Measurements from ENCODE around the gene SDK1.
"Not testable (repeated sequence)": the region's sequence is repeated elsewhere in the genome, so short reads cannot be mapped to it uniquely, and the experiment has no call there.

The SDK1 gene

DNA sequence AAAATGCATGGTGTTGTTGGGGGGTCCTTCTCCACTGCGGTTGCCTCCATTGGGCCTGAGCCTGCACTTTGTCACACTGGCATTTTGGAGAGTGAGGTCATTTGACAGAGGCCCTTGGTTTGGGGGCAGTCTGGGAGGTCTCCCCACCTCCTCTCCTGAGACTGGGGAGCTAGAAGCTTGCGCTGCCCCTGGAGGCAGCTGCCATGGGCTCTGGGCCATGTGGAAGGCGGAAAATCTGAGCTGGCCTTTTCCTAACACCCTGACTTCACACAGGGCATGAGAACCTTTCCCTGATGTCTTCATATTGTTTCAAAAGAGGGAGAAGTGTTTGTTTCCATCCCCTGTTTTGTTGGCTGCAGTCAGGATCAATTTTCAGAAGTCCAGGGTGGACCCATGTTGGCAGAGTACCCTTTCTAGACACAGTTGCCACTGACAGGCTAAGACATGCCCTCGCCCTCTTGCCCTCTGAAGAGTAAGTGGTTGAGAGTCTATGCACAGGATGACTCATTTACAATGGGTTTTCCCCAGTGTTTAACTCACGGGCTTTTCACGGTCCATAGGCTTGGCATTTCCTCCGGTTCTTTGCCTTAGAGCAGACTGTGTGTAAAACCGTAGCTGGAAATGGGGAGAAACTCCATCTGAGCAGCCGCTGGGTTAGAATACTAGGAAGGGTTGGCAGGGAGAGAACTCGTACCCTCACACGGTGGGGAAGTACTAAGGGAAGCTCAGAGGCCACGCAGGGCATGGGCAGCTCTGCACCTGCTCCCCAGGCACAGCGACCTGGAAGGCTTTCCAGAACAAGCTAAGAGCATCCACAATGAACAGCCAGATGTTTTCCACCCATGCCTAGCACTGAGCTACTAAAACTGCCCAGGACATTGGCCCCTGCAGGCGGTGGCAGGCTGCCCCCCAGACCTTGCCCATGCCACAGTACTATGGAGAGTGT, 655.0 kb downstream of the SDK1 start:
- DNase-seq (ENCODE audit: low read depth): peak; percentile 38

DNA sequence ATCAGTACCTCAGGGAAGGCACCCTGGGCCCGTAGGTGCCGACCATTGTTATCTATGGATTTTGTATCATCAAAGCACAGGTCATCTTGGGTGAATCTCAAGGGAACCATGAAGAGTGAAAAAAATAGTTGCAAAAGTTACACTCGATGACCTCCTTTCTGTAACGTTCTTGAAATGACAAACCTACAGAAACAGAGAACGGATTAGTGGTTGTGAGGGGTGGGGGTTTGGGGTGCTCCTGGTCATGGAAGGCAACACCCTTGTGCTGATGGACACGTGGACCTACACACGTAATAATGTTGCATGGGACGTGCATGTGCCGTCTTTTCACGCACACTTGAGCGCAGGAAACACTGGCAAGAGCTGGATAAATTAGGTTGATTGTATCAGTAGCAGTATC, 655.9 kb downstream of the SDK1 start:
- DNase-seq (ENCODE audit: low read depth): no peak

DNA sequence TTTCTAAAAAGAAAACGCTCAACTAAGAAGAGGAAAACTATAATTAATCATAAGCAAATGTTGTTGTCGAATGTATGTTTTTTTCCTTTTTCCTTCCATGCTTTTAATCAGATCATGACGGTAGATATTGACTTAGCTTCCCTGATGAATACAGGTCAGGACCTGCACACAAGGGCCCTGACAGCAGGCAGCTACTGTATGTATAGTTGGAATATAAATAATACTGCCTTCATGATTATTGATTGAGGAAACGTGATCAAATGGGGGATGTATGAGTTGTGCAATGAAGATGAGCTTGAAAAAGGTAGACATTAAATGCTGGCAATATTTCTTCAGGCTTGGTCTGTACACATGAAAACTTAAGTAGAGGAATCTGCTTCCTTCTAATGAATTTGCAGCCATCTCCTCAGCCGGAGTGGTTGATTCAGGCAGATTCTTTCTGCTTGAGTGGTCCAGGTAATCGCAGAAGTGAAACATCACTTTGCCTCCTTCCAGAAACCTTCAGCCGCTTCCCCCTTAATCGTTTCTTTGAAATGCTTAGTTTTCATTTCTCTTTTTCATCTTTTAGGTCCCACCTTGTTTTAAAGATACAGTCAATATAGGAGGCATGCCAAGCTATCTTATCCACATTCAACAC, 656.5 kb downstream of the SDK1 start:
- no peak for DNase-seq (ENCODE audit: low read depth)

DNA sequence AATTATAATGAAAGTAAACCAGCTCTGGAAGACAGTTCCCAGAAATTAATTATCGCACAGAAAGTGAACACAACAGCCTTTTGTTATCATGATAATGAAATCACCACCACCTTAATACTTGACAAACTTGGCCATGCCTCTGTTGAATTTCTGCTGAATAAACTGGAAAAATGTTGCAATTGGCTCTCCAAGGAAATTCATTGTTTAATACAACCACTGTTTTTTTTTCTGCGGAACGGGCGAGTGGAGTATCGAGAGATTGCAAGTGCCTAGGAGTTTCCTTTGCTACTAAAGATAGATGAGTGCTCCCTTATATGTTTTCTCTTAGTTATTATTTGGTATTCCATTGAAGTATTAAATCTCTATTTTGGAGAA, 657.0 kb downstream of the SDK1 start:
- DNase-seq (ENCODE audit: low read depth): no peak

DNA sequence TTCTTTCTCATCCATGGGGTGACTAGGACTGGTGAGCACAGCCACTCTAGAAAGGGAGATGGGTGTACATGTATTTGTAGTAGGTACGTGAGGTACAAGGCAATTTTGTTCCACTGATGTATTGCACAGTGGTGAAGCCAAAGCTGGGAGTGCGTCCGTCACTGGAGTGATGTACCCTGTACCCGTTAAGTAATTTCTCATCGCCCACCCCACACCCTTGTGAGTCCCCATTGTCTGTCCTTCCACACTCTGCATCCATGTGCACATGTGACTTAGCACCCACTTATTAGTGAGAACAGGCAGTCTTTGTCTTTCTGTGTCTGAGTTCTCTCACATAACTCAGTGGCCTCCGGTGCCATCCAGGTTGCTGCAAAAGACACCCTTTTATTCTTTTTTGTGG, 658.3 kb downstream of the SDK1 start:
- DNase-seq (ENCODE audit: low read depth): no peak

DNA sequence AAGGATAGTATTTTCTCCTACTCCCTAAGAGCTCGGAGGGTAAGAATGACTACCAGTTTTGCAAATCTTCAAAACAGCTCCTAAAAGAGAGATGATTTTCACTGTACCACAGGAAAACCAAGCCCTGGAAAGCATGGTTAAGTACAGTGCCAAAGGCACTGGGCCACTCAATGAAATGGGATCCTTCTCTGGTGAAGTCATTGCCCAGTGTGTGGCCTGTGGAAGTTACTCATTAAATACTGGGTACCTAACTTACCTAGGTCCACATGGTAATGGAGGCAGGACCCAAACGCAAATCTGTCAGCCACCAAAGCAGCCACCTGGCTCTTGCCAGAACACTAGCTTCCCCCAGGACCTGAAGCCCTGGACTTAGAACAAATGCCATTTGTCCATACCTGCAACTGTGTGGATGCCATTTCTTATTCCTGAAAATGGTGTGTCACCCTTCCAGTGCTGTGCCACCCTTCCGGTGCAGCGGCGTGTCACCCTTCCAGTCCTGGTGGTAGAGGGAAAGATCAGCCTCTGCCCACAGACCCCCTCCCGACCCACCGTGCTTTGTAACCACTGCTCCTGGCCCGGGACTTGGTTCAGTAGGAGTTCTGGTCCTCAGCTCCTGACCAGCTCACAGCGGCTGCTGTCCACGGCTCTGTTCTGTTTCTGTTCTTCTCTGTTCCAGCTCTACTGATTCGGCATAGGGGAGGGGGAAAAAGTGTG, 659.2 kb downstream of the SDK1 start:
- DNase-seq (ENCODE audit: low read depth): no peak

DNA sequence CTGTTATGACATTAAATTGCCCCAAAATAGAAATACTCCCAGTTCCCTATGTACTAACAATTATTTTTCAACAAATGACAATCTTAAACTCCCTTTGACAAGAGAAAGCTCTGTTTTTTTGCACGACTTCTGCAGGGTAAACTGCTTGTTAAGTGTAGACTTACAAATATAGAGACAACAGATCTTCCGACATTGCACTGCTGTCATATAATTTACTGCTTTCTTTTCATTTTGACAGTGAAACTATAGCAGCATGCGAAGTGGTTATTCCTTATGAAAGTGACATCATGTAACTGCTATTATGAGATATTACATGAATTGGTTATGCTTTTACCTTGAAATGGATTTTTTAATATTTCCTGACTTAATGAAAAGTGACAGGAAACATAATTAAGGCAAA, 659.9 kb downstream of the SDK1 start:
- no peak for DNase-seq (ENCODE audit: low read depth)

DNA sequence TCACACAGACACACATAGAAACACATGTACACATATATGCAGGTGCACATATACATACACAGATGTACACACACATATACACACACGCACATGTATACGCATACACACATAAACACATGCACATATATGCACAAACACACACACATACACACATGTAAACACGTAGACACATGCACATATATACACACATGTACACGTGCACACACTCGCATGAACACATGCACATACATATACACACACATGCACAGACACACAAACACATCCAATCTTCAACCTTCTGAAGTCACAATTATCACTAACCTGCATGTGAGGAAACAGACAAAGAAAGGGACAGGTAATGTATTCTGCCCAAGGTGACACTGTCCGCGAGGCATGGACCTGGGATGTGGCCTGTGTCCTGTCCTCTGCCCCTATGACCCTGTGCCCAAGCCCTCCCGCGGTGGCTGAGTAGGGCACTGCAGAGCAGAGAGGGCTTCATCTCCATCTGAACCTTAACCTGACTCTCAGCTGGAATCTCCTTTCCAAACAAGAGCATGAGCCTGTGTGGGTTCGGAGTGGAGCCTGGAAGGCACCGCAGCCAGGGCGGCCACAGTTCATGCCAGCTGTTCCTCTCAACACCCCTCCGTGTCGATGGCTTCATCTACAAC, 660.9 kb downstream of the SDK1 start:
- DNase-seq (ENCODE audit: low read depth): no peak

DNA sequence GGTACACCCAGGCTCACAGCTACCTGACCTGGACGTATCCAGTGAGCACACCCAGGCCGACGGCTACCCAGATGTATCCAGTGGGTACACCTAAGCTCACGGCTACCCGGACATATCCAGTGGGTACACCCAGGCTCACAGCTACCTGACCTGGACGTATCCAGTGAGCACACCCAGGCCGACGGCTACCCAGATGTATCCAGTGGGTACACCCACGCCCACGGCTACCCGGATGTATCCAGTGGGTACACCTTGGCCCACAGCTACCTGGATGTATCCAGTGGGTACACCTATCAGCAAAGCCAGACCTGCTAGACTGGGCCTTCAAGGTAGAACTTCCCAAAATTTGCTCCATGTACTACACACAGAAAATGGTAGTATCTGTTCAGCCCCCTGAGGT, 662.7 kb downstream of the SDK1 start:
- DNase-seq (ENCODE audit: low read depth): not testable (repeated sequence)

DNA sequence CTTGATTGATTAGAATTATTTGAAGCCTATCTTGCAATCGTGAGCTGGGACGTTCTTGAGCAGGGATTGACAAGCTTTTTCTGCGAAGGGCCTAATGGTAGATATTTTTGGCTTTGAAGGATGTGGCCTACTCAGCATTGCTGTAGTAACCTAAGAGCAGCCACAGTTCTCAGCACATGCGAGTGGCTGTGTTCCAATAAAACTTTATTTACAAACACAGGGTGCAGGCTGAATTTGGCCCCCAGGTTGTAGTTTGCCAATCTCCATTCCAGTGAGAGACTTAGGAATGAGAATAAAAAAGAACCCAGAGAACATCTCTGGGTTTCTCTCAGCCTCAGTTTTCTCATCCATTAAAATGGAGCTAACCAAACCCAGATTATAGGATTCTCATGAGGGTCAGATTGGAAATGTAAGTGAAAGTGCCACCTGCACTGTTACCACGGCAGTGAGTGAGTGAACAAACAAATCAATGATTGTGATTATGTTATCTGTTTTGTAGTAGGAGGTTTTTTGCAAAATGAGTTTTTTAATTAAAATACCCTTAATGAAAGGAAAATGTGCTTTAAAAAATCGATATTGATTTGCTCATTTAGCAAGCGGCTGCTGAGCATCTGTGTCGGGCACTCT, 664.0 kb downstream of the SDK1 start:
- DNase-seq (ENCODE audit: low read depth): no peak

DNA sequence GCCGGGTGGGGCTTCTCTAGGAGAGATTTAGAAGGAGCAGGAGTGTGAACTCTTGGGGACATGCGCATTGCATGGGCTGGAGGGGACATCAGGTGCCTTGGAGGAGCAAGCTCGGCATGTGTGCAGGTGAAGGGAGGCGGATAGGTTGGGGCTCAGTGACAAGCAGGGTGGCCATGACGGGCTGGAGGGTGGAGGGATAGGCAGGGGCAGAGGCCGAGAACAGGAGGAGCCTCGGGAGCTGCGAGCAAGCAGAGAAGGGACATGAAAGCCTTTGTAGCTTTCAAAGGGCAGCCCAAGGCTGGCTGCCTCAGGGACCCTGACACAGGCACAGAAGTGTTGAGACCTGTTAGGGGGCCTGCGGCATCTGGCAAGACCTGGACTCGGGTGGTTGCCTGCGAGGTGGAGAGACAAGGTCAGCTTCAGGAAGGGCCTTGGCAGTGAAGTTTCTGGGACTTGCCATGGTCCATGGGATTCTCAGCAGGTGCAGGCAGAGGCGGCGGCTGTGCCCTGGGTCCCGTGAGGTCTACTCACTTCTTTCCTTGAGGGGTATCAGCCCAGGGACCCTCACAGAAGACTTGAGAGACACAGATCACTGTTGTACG, 664.8 kb downstream of the SDK1 start:
- no peak for DNase-seq (ENCODE audit: low read depth)

DNA sequence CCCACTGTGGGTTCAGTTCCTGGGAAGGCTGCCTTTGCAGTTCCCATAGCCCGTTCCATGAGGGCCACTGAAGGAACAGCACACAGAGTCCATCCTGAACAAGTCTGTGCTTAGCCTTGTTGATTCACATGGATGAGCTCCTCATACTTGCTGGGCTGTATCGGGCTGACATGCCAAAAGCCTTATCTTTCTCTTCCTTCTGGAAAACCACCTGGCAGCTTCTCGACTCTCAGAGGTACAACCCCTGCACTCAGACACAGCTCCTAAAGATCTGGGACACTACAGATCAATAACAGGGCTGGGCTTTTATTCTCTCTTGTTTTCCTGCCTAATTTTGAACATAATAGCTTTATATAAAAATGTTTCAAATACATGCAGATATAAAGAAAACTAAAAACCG, 667.2 kb downstream of the SDK1 start:
- DNase-seq (ENCODE audit: low read depth): no peak

DNA sequence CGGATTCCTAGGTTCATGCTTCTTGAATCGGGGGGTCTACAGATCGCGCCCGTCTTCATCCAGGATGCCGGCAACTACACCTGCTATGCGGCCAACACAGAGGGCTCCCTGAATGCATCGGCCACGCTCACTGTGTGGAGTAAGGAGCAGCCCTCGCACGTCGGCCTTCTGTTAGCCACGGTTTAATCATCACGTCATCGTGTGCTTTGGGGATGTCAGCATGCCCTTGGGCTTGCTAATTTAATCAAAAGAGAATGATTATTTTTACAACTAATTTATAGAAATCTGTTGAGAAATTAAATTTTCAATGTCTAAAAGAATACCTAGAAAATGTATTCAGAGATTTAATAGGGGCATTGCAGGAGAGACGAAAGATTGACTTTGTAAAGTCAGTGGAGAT, 668.2 kb downstream of the SDK1 start:
- no peak for DNase-seq (ENCODE audit: low read depth)

DNA sequence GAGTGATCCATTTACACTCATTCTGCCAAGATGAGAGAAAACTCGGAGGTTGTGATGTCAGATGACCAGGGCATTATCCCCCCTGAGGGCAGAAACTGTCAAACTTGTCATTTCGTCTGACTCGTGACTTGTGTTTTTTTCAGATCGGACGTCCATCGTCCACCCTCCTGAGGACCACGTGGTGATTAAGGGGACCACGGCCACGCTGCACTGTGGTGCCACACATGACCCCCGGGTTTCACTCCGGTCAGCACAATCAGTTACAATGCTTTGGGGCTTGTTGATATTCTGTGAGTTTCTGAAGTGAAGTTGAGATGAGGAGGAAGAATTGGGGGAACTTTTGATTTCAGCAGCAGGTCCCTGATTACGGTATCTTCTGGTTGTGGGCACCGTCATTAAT, 670.3 kb downstream of the SDK1 start:
- DNase-seq (ENCODE audit: low read depth): no peak

DNA sequence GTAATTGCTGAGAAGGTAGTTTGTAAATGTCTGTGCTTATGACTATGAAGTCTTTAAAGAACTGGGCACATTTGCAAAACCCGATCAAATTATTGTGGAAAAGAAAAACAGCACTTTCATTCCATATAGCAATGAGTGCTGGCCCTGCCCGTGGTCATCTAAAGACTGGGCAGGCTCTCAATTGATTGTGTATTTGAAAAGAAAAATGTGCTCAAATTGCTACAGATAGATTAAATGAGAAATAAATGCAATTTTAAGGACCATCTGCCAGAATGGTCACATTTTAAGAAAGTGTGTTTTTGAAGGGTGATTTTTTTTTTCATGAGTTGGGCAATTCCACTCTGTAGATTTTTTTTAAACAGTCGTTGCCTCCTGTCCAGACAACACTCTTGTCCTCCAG, 672.2 kb downstream of the SDK1 start:
- no peak for DNase-seq (ENCODE audit: low read depth)

DNA sequence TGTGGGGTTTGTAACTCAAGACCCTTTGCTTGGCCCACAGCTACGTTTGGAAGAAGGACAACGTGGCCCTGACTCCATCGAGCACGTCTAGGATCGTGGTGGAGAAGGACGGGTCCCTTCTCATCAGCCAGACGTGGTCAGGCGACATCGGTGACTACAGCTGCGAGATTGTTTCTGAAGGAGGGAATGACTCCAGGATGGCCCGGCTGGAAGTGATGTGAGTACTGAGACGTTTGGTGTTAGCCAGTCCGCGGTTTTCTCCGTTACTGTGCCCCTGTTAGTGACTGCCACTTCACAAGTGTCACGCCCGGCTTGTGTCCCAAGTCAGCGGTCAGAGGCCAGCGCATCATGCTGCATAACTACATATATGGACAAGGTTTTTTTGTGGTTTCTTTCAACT, 673.3 kb downstream of the SDK1 start:
- DNase-seq (ENCODE audit: low read depth): no peak

DNA sequence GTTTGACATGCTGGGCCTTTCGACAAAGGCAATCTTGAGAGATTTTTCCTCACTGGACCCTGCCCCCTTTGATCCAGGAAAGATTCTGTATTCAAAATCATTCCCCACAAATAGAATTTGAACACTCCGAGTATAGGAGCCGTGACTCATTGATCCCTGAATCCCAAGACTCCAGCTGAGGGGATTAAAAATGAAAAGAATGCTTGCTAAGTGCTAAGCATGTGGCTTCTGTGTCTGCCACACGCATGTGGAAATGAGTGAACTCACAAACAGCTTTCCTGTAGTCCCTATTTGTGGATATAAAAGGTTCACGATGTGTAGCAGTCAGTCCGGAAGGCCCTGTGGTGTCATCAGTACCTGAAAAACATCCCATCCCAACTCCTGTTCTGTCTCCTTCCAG, 674.3 kb downstream of the SDK1 start:
- DNase-seq (ENCODE audit: low read depth): no peak

DNA sequence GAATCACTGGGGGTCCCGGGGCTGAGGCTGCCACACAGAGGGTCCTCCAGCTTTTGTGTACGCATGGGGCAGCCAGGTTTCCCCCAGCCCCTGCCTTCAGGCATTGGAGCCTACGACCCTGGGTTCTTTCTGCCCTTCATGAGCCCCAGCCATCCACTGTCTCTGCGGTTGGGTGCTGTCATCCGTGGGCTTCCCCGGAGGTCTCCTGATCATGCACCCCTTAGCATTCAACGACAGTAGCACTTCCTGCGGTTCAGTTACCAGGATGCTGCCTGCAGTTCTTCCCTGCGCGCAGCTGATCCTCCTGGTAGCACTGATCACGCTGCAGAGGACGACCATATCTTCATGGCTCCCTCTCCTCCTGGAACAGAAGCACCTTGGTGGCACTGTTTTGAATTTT, 676.3 kb downstream of the SDK1 start:
- no peak for DNase-seq (ENCODE audit: low read depth)

DNA sequence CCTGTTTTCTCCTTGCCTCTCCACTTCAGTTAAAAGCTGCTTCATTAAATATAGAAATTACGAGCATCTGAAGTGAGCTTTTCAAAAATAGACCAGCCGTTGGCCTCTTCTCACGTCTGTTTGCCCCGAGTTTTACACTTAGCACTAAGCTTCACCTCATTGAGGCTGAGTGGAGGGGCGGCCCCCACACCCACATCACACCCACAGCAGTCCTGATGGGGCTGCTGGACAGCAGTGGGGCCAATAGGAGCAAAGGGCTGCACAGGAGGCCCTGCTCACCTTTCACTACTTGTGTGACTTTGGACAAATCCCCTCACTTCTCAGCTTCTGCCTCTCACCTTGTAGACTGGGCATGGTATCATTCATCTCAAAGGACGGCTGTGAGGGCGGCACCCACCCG, 677.8 kb downstream of the SDK1 start:
- DNase-seq (ENCODE audit: low read depth): no peak

DNA sequence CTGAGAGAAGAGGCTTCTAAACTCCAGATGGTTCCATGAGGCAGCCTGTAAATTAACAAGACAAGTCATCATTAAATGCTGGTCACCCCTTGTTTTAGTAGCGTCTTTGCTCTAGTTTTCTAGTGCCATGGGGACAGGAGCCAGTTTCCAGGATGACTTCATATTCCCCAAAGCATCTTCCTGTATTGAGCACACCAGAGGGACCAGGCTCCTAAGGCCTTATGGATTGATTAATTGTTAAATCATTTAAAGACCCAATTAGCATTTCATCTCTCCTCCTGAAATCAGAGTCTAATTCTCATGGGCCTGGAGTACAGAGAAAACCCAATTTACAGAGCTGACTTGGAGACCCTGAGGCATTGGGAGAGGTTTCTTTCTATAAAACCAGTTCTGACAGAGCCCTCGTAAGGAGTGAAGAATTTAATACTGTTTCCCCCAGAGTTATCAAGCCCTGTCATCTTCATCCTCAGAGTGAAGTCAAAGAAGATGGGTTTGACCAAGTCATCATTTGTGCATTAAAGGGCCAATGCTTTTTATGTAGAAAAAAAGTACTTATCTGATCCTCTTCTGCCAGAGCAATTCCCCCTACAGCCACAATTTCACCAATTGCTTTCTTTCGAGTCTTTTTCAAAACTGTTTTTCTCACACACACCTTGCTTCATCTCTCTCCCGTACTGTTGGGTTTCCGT, 678.7 kb downstream of the SDK1 start:
- no peak for DNase-seq (ENCODE audit: low read depth)

DNA sequence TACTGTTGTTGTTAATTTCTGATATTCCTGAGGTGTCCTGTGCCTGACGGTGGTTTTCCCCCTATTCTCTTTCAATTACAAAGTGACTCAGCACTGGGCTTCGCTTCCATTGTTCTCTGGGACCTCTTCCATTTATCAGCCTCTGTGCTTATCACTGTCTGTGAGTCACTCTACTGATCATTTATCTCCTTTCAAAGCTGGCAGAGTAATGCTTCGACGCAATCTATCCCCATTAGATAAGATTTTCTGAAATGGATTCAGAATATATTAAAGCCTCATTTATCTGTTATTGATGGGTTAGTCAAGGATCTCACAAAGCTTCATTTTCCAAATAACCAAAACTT, 679.2 kb downstream of the SDK1 start:
- peak; percentile 59 for DNase-seq (ENCODE audit: low read depth)
